Measurements from ENCODE around the gene IGSF21. TPM values are rescaled to one million over a fixed set of nuclear protein-coding genes. Genes with fewer than 3 reads are reported as not detected.
A peak's percentile ranks its signal among the peaks of the same experiment; 100 is the strongest.

The IGSF21 gene
- total RNA-seq, 1 donor from 2014 or later, result 0.35 TPM

DNA sequence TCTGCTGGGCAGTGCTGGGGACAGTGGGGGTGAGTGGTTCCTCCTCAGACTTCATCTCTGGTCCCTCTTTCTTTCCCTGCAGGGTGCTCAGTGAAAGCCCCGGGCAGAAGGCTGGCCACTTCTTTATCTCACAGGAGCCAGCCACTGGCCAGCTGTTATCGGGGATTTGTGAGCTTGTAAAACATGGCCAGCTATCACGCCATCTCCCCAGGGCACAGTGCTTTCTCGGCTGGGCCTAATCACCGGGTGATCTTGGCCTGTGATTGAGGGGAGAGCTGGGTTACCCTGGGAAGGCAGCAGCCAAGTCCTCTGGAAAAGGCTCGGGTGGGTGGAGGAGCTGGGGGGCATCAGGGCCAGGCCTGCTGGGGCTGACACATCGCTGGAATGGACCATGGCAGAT, 83.0 kb downstream of the IGSF21 start:
- H3K27me3 Mint-ChIP-seq (ENCODE audit: low read depth), result peaks cover 42% of the 10 kb centered on the region
- no peak overlapping the region for H3K27ac Mint-ChIP-seq (ENCODE audit: unreplicated experiment)

DNA sequence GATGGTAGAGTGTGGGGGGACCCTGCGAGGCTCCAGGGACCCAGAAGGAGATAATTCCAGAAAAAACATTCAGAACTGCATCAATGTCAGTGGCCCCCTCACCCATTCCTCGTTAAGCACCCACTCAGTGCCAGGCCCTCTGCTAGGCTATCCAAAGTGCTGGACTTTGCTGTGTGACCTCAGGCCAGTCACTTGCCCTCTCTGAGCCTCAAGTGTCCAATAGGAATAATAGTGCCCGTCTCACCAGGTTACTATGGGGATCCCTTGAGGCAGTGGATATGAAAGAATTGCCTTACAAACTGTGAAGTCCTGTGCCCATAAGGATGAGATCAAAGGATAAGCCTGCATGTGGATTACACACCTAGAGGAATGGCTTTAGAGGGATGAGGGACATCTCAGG, 83.4 kb downstream of the IGSF21 start:
- Mint-ChIP-seq H3K9me3 (no peaks in the 10 kb centered on the region), H3K4me1 (peaks cover 6% of the 10 kb centered on the region), H3K4me3 (no peak overlapping the region), H3K36me3 (ENCODE audit: low read depth) (no peaks in the 10 kb centered on the region), H3K27me3 (ENCODE audit: low read depth) (peaks cover 41% of the 10 kb centered on the region), H3K27ac (ENCODE audit: unreplicated experiment) (no peak overlapping the region)
- DNase-seq (ENCODE audit: low read depth, low spot score), result no peak
- TF ChIP-seq CTCF (conservative IDR thresholded peaks at IDR 0.05), result no peak

More for the DNA sequence above, 83.0 kb downstream of the IGSF21 start:
- no peak for DNase-seq (ENCODE audit: low read depth, low spot score)
- H3K4me1 Mint-ChIP-seq, result peaks cover 6% of the 10 kb centered on the region
- TF ChIP-seq CTCF (conservative IDR thresholded peaks at IDR 0.05), result no peak
- no peaks in the 10 kb centered on the region for H3K9me3 Mint-ChIP-seq
- no peaks in the 10 kb centered on the region for H3K36me3 Mint-ChIP-seq (ENCODE audit: low read depth)
- H3K4me3 Mint-ChIP-seq, result no peak overlapping the region

DNA sequence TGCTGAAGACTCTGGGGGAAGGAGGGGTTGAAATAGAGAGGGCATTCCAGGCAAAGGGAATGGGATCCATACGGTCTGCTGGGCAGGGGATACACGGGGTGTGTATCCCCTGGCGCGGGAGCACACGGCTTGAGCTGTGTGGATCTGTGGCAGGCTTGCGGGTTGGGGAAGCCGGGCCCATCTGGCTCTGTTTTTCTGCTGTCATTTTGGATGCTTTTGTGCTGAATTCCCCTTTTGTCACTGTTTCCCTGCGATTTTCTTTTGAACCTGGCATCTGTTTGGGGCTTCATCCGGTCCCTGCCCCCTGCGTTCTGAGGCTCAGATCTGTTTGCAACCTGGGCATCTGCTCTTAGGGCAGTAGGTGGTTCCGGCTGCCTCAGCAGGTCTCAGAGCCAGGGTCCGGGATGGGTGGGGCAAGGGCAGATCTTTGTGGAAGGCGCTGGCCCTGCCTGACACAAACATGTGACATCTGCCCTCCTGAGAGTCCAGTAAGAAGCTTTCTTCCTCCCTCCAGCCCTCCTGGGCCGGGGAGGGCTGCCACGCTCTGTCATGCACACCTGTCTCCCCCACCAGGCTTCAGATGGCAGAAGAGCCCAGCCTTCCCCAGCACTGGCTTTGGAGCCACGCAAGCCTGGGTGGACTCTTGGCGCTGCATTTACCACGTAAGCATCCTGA, 84.0 kb downstream of the IGSF21 start:
- peaks cover 37% of the 10 kb centered on the region for H3K27me3 Mint-ChIP-seq (ENCODE audit: low read depth)
- H3K4me1 Mint-ChIP-seq, result peaks cover 6% of the 10 kb centered on the region
- no peaks in the 10 kb centered on the region for H3K36me3 Mint-ChIP-seq (ENCODE audit: low read depth)
- no peaks in the 10 kb centered on the region for H3K9me3 Mint-ChIP-seq
- TF ChIP-seq CTCF (conservative IDR thresholded peaks at IDR 0.05), result no peak
- DNase-seq (ENCODE audit: low read depth, low spot score), result no peak
- H3K27ac Mint-ChIP-seq (ENCODE audit: unreplicated experiment), result peak overlapping the region; percentile 87
- no peak overlapping the region for H3K4me3 Mint-ChIP-seq

DNA sequence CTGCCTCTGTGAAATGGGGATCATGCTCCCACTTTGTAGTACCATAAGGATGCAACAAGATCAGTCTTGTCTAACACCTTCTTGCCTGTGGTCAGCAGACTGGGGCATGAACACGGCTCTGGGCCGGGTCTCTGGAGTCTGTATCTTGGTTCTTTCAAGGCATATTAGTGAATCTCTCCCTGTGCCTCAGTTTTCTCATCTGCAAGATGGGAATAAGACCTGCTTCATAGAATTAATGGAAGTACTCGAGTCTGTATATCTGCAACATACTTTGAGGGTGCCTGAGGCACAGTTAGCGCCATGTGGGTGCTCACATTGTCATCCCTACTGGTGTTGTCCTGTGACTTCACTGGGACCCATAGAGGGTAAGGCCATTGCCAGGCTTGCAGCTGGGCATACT, 84.6 kb downstream of the IGSF21 start:
- DNase-seq (ENCODE audit: low read depth, low spot score), result no peak
- Mint-ChIP-seq H3K27ac (ENCODE audit: unreplicated experiment) (no peak overlapping the region), H3K4me1 (peaks cover 6% of the 10 kb centered on the region), H3K27me3 (ENCODE audit: low read depth) (peaks cover 32% of the 10 kb centered on the region), H3K4me3 (no peak overlapping the region), H3K36me3 (ENCODE audit: low read depth) (no peaks in the 10 kb centered on the region), H3K9me3 (no peaks in the 10 kb centered on the region)
- no peak for TF ChIP-seq CTCF (conservative IDR thresholded peaks at IDR 0.05)

DNA sequence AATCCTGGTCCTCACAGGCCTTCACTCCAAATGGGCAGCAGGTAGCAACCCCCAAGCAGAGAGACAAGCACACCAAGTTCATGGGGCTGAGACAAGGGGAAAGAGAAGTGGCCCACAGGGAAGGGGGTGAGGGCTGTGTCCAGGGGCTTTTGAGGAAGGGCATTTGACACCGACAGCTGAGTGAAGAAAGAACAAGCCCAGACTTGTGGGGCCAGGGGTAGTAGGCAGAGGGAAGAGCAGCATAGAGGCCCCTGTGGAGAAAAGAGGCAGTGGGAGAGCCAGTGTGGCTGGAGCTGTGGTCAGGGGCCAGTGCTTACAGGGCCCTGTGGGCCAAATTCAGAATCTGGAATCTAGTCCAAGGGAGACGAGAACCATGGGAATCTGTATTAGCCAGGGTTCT, 85.4 kb downstream of the IGSF21 start:
- H3K4me1 Mint-ChIP-seq, result peaks cover 6% of the 10 kb centered on the region
- H3K27ac Mint-ChIP-seq (ENCODE audit: unreplicated experiment), result no peak overlapping the region
- H3K36me3 Mint-ChIP-seq (ENCODE audit: low read depth), result no peaks in the 10 kb centered on the region
- peaks cover 36% of the 10 kb centered on the region for H3K27me3 Mint-ChIP-seq (ENCODE audit: low read depth)
- no peak for DNase-seq (ENCODE audit: low read depth, low spot score)
- no peak overlapping the region for H3K4me3 Mint-ChIP-seq
- no peak for TF ChIP-seq CTCF (conservative IDR thresholded peaks at IDR 0.05)
- no peaks in the 10 kb centered on the region for H3K9me3 Mint-ChIP-seq
